AG08396 (cell line): ENCODE data around the gene MCF2L.
"Not testable (repeated sequence)": the region's sequence is repeated elsewhere in the genome, so short reads cannot be mapped to it uniquely, and the experiment has no call there.

Experiments used
- DNase-seq: peaks from one replicate; pipeline ENCODE4 v3.0.0; 2012; ENCODE audit warnings: low spot score, mixed read lengths

MCF2L gene

DNA sequence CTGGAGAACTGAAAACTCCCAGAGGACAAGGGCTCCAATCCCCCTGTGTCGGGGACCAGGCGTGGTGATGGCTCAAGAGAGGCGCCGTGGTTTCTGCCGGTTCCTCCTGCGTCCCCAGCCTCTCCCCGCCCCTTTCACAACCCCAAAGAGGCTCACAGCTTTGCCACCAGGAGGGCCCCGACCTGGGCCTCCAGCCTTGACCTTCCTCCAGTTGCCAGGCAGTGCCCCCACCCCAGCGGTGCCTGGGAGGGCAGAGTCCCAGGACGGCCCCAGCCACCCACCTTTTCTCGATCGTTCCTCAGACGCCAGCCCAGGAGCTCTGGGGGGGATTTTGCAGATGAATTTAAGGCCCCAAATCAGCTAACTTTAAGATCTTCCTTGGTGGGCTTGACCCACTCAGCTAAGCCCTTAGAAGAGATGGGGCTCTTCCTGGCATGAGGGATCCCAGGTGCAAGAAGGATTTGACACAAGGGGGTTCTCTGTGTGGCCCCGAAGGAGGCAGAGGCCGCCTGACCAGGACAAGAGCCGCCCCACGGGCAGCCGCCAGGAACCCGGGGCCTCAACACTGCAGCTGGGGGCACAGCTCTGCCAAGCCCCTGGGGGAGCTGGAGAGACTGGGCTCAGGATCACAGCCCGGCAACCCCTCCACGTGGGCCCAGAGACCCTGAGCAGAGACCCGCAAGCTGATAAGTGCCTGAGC lies 47.0 kb downstream of the MCF2L start:
- no peak for DNase-seq

DNA sequence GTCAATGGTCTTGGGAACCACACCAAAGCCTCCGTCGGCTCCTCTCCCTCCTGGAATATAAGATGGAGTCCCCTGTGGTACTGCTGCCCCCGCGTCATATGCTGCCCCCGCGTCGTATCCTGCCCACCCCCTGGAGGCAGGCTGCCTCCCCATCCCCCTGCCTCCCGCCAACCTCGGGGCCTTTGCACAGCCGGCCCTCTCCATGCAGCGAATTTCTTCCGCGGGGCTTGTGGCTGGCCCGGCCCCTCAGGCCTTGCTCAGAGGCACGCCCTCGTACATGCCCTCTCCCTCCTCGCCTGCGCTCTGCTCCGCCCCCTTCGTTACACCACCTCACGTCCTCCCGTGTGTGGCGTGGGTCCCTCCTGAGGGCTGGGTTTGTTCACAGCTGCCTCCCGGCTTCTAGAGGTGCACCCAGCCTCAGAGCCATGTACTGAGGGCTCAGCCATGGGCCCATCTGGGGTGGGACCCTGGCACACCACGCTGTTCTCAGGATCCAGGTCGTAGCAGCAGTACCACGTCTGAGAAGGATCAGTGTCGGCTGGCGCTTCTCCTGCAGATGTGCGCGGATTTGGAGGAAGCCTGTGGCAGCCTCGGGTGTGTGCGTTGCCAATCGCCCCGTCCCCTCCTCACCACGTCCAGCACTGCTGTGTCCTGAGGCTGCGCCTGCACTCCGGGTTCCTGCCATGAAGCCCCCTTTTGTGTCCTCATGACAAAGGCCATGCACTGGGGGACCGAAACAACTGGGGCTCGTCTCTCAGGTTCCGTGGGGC lies 47.7 kb downstream of the MCF2L start:
- DNase-seq = no peak

DNA sequence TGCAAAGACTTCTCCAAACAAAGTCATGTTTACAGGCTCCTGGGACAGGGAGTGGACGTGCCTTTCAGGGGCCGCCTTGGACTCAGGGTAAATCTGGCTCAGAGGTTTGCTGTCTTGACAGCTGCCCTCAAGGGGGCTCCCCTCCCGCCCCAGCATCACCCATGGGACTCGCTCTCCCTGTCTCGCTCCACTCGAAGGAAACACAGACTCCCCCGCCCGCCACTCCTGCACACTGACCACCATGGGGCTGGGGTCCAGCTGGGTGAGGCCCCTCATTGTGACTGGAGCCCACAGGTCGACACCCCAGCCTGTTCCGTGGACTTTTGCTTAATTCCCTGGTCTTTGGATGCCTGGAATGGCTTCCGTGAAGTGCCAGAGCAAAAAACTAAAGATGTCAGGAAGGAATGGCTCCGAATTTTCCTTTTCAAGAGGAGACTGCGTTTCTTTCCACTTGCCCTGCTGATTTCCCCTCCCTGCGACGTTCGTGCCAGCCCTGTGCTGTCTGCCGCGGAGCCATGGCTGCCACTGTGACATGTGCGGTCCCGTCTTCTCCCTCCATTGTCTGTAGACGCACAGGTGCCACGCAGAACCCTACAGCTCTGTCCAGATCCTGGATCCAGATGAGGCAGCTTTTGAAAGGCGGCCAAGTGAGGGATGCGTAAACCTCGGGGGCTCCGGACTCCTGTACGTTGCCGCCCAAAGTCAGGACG lies 48.6 kb downstream of the MCF2L start:
- no peak for DNase-seq

- no peak for DNase-seq
Observed at GRCh38 chr13:113018676-113019465, 49.9 kb downstream of the MCF2L start.

GRCh38 chr13:113020323-113021080 lies 51.5 kb downstream of the MCF2L start:
- no peak for DNase-seq

- DNase-seq = no peak
Observed at GRCh38 chr13:113021391-113021790, 52.4 kb downstream of the MCF2L start.

DNA sequence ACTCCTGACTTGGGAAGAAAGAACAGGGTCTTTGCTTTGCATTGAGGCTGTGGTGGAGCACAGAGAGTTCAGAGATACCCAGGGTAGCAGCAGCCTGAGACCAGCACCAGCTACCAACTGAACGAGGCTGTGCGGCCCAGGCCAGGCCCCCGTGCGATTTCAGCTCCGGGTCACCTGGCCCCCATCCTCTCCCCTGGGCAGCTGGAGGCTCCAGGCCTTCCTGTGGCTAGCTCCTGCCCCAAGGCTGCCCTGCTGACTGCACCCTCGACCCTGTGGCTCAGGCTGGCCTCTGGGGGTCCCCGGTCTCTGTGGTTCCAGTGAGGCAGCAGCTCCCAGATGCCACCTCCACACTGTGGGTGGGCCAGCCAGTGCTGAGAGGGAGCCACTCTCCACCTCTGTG lies 52.8 kb downstream of the MCF2L start:
- DNase-seq = no peak

DNA sequence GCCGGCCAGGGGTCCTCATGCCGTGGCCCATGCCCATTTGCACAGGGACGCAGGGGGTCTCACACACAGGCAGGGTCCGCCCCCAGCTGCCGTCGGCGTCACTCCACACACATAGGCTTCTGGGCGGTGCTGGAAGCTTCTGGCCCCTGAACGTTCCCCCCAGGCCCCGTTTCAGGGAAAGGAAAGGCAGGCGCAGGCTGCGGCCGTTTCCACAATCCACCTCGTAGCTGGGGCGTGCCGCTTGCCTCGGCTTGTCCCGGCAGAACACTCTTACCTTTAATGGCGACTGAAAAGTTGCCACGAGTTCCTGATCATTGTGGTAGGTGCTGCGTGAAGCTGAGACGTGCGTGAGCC lies 53.4 kb downstream of the MCF2L start:
- DNase-seq = no peak

- DNase-seq = no peak
Observed at GRCh38 chr13:113022745-113023574, 53.9 kb downstream of the MCF2L start.

GRCh38 chr13:113023694-113024430 lies 54.8 kb downstream of the MCF2L start:
- no peak for DNase-seq

- no peak for DNase-seq
Observed at GRCh38 chr13:113024466-113024865, 55.5 kb downstream of the MCF2L start.

DNA sequence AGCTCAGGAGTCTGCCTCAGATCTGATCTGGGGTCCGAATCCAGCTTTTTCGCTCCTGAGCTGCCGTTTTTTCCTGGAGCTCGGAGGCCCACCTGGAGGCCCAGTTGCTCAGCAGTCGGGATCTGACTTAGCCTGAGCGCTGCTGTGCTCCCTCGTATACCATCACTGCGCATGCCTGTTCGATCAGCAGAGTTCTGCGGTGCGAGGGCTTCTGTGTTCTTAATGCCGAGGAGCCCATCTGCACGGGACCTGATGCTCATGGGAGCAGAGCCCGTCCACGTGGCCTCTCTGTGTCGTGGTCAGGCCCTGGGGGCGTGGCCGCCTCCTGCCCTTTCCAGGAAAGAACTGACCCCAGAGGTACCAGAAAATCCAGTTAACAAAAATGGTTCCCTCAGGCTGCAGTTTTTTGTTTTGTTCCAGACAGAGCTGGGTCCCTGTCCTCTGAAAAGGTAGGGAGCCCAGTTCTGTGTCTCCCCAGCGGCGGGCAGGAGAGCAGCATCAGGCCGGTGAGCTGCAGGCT lies 57.4 kb downstream of the MCF2L start:
- no peak for DNase-seq

GRCh38 chr13:113027095-113027494 lies 58.1 kb downstream of the MCF2L start:
- no peak for DNase-seq

- DNase-seq = no peak
Observed at GRCh38 chr13:113027566-113027965, 58.6 kb downstream of the MCF2L start.

- no peak for DNase-seq
Observed at GRCh38 chr13:113028336-113029060, 59.5 kb downstream of the MCF2L start.

- no peak for DNase-seq
Observed at GRCh38 chr13:113029061-113029445, 60.0 kb downstream of the MCF2L start.

GRCh38 chr13:113029487-113030258 lies 60.7 kb downstream of the MCF2L start:
- DNase-seq = peak; percentile 58

DNA sequence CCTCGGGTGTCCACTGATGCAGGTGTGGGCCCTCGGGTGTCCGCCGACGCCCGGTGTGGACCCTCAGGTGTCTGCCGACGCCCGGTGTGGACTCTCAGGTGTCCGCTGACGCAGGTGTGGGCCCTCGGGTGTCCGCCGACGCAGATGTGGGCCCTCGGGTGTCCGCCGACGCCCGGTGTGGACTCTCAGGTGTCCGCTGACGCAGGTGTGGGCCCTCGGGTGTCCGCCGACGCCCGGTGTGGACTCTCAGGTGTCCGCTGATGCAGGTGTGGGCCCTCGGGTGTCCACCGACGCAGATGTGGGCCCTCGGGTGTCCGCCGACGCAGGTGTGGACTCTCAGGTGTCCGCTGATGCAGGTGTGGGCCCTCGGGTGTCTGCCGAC lies 61.2 kb downstream of the MCF2L start:
- DNase-seq = not testable (repeated sequence)
